Measurements from ENCODE around the gene GMEB2.

GRCh38 chr20:63544958-63545516 is 81.9 kb downstream of the GMEB2 start:
- TF ChIP-seq NFYA (IDR thresholded peaks at IDR 0.05; ENCODE audit: borderline replicate concordance, low read depth, low read length), result no peak
- no peak for TF ChIP-seq CTCF (IDR thresholded peaks at IDR 0.05 in 2 of 3, conservative IDR thresholded peaks at IDR 0.05 in 1 of 3; ENCODE audit: control insufficient read depth in 2 of 3, extremely low read depth in 1 of 3, insufficient read depth in 1 of 3, low read depth in 3 of 3, low read length in 3 of 3)
- TF ChIP-seq BACH1 (IDR thresholded peaks at IDR 0.05; ENCODE audit: borderline replicate concordance), result no peak
- TF ChIP-seq, protein P1, sequence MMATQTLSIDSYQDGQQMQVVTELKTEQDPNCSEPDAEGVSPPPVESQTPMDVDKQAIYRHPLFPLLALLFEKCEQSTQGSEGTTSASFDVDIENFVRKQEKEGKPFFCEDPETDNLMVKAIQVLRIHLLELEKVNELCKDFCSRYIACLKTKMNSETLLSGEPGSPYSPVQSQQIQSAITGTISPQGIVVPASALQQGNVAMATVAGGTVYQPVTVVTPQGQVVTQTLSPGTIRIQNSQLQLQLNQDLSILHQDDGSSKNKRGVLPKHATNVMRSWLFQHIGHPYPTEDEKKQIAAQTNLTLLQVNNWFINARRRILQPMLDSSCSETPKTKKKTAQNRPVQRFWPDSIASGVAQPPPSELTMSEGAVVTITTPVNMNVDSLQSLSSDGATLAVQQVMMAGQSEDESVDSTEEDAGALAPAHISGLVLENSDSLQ (IDR thresholded peaks at IDR 0.05), result no peak
- TF ChIP-seq POLR2A (IDR thresholded peaks at IDR 0.05; ENCODE audit: low read depth, low read length), result no peak
- TF ChIP-seq ZBTB40 (IDR thresholded peaks at IDR 0.05; ENCODE audit: borderline replicate concordance), result no peak
- no peak for TF ChIP-seq EZH2 (IDR thresholded peaks at IDR 0.05; ENCODE audit: borderline replicate concordance, control insufficient read depth, low read depth, low read length)
- no peak for TF ChIP-seq RELA (IDR thresholded peaks at IDR 0.05; ENCODE audit: borderline replicate concordance, partially characterized antibody)
- no peak for TF ChIP-seq CHD2 (IDR thresholded peaks at IDR 0.05; ENCODE audit: borderline replicate concordance, low read depth, low read length)
